HL-60/S4 treated with phorbol 12-myristate 13-acetate at 8.2 ng/mL for 4 days and 3 days (cell line): ENCODE data around the gene GMPPA.

Experiments
- in situ Hi-C: fragments of 300-500 bp; cut with MboI; formaldehyde crosslinking; loops from 2 replicates; pipeline ENCODE4 v1.15.0; 2022; ENCODE audit warnings: low sequenced_read_pairs

GMPPA gene

DNA sequence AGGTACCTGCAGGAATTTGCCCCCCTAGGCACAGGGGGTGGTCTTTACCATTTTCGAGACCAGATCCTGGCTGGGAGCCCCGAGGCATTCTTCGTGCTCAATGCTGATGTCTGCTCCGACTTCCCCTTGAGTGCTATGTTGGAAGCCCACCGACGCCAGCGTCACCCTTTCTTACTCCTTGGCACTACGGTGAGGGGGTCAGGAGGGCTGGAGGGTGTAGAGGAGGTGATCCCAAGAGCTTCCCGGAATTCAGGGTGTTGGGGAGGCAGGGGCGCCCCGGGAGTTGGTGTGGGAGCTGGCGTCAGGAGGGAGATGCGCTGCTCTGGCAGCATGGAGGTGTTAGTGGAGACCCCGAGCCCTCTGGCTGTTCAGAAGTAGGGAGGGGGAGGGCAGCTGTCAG is 3.2 kb downstream of the GMPPA start:
- in situ Hi-C loops, result no loop called here

- in situ Hi-C loops, result no loop called here
These were observed 3.9 kb downstream of the GMPPA start for GRCh38 chr2:219502618-219503017.

GRCh38 chr2:219505585-219505984 is 6.9 kb downstream of the GMPPA start:
- in situ Hi-C loops, result no loop called here

GRCh38 chr2:219506153-219506801 is 7.6 kb downstream of the GMPPA start:
- in situ Hi-C loops, result no loop called here

GRCh38 chr2:219506802-219507526 is 8.3 kb downstream of the GMPPA start:
- in situ Hi-C loops, result no loop called here

DNA sequence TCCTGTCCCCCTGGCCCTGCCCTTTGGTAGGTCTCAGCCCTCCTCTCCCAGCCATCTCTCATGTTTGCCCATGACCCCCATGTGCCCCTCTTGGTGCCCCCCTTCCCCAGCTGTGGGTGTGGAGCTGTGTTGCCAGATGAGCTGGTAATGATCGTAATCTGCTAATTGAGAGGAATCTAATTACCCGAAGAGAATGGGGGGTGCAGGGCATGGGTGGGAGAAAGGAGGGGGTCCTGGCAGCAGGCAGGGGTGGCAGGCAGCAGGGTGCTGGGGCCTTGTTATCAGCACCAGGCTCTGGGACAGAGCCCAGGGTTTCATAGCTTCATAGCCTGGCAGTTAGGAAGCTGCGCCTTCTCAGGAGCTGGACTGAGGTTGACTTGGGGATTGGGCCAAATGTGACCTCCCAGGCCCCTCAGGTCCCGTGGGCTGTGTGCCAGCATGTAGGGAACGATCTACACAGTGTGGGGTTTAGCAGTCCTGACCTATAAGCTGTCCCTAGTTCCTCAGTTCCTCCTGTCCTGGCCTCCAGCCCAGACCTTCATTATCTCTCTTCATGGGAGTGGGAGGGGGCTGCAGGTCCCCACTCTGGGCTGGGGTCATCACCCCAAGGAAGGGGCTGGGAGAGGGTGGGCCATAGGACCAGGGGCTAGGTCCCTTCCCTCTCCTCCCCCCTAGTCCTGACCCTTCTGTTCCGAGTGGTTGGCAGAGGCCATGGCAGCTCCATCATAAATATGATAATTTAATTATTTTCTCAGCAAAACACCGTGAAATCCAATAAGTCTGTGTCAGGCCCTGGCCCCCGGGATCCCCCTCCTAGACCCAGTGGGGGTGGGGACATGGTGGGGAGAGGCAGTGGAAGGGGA is 9.1 kb downstream of the GMPPA start:
- in situ Hi-C loops, result no loop called here

DNA sequence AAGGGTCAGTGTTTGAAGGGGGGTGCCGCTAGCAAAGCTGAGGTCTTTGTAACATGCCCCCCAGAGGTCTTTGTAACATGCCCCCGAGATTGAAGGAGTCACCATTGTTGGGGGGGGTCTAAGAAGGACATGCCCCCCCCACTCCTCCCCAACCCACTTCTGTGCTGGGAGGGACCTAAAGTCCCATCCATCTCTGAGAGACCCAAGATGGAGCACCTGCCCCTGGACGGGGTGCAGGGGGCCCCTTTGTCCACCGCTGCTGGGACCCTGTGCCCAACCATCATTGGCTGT is 9.7 kb downstream of the GMPPA start:
- in situ Hi-C loops, result no loop called here

DNA sequence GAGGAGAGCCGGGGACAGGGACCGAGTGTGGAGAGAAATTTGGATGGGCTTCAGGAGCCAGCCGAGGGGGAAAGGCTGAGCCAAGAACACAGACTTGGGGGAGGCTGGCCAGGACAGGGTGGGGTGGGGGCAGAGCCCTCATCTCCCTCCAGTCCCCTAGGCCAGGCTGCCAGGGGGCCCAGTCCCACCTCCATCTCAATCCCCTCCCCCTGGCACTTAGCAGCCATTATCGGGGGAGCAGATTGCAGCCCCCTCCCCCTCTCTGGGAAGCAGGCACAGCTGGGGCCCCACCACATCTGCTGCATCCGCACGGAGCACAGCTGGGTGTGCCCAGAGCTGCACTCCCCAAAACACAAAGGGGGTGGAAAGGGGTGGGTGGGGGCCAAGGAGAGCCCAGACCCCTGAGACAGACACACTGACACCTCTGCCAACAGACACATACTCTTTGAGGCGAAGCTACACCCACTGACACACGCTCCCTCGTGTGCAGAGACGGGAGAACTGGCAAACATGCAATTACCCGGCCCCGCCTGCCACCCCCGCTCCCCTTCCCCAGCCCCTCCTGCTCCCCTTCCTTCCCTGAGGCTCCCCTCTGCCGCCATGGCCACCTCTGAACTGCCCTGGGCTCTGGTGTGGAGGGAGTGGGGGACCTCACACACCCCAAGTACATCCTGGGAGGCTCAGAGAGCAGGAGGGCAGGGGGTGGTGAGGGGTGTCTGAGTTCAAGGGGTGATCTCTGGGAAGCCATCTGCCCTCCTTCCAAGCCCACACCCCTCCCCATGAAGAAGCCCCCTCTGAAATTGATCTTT is 10.5 kb downstream of the GMPPA start:
- in situ Hi-C loops, result no loop called here

GRCh38 chr2:219509780-219510511 is 11.3 kb downstream of the GMPPA start:
- in situ Hi-C loops, result no loop called here

GRCh38 chr2:219510512-219511135 is 11.9 kb downstream of the GMPPA start:
- in situ Hi-C loops, result no loop called here

DNA sequence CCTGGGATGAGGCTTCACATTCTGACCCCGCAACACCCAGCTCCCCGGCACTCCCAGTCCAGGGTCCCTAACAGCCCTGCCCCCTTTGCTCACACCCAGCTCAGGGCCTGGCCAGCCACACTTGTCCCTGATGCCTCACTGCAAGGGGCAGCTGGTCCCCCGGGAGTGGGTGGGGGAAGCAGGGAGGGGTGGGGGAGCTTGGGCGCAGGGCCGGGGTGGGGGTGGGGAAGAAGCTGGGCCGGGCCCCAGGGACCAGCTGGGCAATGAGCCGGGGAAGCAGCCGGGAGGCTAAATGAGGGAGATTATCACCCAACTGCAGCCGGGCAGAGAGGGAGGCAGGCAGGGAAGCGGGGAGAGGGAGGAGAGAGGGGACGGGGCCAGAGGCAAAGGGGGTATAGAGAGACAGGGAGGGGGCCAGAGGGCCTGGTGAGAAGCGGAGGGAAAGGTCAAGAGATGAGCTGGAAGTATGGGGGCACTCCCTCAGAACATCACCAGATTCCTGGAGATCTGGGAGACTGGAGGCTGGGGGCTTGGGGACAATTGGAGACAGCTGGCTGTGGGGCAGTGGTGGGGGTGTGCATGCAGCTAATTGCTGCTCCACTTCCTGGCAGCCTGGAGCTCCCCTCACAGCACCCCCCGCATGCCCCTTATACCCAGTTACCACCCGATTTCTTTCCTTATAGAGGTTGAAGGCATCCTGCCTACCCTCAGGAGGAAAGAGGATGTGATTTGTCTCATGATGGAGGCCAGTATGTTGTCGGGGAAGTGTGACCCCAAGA is 13.0 kb downstream of the GMPPA start:
- in situ Hi-C loops, result no loop called here

- in situ Hi-C loops, result no loop called here
These were observed 14.0 kb downstream of the GMPPA start for GRCh38 chr2:219512524-219513216.

DNA sequence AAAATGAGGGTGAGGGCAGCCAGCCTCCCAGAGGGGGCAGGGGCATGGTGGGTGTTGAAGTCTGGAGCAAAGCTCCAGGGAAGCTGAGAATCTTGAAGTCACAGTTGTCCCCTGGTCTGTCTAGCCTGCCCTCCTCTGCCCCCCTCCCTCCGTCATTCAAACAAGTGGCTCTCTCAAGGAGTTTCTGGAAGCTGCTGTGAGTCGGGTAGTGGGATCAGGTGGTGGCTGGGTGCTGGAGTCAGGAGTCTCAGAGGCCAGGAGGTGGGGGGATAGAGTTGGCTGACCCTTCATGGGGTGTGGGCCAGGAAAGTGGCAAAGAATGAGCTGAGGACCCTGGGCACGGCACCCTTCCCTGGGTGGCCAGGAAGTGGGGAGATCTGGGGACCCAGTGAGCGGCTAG is 15.1 kb downstream of the GMPPA start:
- in situ Hi-C loops, result no loop called here

GRCh38 chr2:219514196-219514761 is 15.6 kb downstream of the GMPPA start, which contains the start of gene ASIC4:
Gene ASIC4 (plus strand): TSS chr2:219514482. CDS start chr2:219514725, 243 bp downstream.
- in situ Hi-C loops, result no loop called here

GRCh38 chr2:219514836-219515235 is 16.1 kb downstream of the GMPPA start:
- in situ Hi-C loops, result no loop called here

- in situ Hi-C loops, result no loop called here
These were observed 17.4 kb downstream of the GMPPA start for GRCh38 chr2:219515874-219516629.

- in situ Hi-C loops, result no loop called here
These were observed 18.2 kb downstream of the GMPPA start for GRCh38 chr2:219516888-219517287.
